B cell (primary cell): ENCODE results near the gene CD34.

ENCODE experiments used
- EZH2 ChIP-seq: IDR thresholded peaks from 2 replicates; pipeline ENCODE4 v1.6.1; 2012; ENCODE audit warnings: borderline replicate concordance, low read depth, mild to moderate bottlenecking, moderate library complexity, low read length; ENCODE audit not compliant: insufficient read depth, poor library complexity, severe bottlenecking
- TF ChIP-seq, protein P1 (sequence below): fragments of 200-600 bp; IDR thresholded peaks from one replicate; pipeline ENCODE4 v1.8.0; 2022; ENCODE audit warnings: antibody characterized with exemption, mild to moderate bottlenecking

DNA sequence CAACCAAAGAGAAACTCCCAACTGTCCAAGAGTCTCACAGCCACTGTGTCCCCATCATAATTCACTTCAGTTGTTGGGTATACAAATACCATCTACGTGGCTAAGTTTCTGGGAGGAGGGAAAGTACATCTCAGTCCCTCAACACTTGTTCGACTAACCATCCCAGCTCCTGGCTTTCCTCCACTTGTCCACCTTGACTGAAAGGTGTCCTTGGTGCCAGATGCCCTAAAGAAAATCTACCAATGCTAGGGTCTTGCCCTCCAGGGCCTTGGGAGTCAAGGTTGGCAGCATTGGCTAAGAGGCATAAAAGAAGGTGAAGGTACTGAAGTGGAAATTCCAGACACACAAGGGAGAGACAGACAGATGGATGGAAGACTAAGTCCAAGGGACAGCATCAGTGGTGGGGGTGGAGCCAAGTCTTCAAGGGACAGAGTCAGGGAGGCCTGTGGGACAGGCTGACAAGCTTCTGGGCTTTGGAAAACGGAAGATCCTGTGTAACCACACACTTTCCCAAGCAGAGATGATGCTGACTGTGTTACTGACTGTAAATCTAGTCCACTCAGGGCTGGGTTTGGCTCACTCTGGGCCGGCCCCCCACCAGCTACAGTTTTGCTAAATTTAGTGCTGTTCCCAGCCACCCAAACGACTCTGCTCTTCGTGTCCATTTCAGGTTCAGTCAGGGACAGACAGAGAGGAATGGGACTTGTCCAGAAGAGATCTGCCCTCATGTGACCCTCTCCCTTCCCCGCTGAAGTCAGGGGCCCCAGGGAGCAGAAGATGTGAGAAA lies 60.1 kb downstream of the CD34 start:
- TF ChIP-seq, protein P1, sequence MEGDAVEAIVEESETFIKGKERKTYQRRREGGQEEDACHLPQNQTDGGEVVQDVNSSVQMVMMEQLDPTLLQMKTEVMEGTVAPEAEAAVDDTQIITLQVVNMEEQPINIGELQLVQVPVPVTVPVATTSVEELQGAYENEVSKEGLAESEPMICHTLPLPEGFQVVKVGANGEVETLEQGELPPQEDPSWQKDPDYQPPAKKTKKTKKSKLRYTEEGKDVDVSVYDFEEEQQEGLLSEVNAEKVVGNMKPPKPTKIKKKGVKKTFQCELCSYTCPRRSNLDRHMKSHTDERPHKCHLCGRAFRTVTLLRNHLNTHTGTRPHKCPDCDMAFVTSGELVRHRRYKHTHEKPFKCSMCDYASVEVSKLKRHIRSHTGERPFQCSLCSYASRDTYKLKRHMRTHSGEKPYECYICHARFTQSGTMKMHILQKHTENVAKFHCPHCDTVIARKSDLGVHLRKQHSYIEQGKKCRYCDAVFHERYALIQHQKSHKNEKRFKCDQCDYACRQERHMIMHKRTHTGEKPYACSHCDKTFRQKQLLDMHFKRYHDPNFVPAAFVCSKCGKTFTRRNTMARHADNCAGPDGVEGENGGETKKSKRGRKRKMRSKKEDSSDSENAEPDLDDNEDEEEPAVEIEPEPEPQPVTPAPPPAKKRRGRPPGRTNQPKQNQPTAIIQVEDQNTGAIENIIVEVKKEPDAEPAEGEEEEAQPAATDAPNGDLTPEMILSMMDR = no peak
- TF ChIP-seq EZH2 = no peak
